Neuronal stem cell (in vitro differentiated cells): ENCODE results near the gene C5orf15.

Experiments used
- DNase-seq: peaks from one replicate; pipeline ENCODE4 v3.0.0-alpha.2; 2013; ENCODE audit warnings: low spot score
- H2AFZ ChIP-seq: one replicate; pipeline ENCODE4 v1.6.1; 2013; ENCODE audit warnings: mild to moderate bottlenecking, low read length, inconsistent platforms
- H2AK5ac ChIP-seq: 2 replicates; pipeline ENCODE4 v1.6.1; 2013; ENCODE audit warnings: low read depth, mild to moderate bottlenecking, inconsistent platforms, low read length, moderate library complexity, mixed read lengths
- H2BK120ac ChIP-seq: 2 replicates; pipeline ENCODE4 v1.6.1; 2013; ENCODE audit warnings: low read depth, mild to moderate bottlenecking, inconsistent platforms, low read length, moderate library complexity, mixed read lengths
- H2BK12ac ChIP-seq: one replicate; pipeline ENCODE4 v1.6.1; 2013; ENCODE audit warnings: low read length, inconsistent platforms
- H2BK15ac ChIP-seq: 2 replicates; pipeline ENCODE4 v1.6.1; 2013; ENCODE audit warnings: mild to moderate bottlenecking, low read length, inconsistent platforms, mixed read lengths
- H2BK5ac ChIP-seq: one replicate; pipeline ENCODE4 v1.6.1; 2013; ENCODE audit warnings: inconsistent platforms, mild to moderate bottlenecking, low read length, moderate library complexity
- H3K14ac ChIP-seq: one replicate; pipeline ENCODE4 v1.6.1; 2013; ENCODE audit warnings: low read length, inconsistent platforms
- H3K18ac ChIP-seq: 2 replicates; pipeline ENCODE4 v1.6.1; 2013; ENCODE audit warnings: low read length, inconsistent platforms
- H3K23ac ChIP-seq: 2 replicates; pipeline ENCODE4 v1.6.1; 2013; ENCODE audit warnings: low read depth, mild to moderate bottlenecking, mixed read lengths, low read length, inconsistent platforms; ENCODE audit not compliant: poor library complexity
- H3K27ac ChIP-seq: replicated peaks from 3 replicates; pipeline ENCODE4 v1.5.1; 2013; ENCODE audit warnings: low read length, inconsistent platforms
- H3K27me3 ChIP-seq, 3 experiments: 2 replicates each; pipeline ENCODE4 v1.6.1; 2013; ENCODE audit warnings: low read length in 3 of 3, mild to moderate bottlenecking in 2 of 3, inconsistent platforms in 1 of 3, low read depth in 1 of 3, mixed read lengths in 1 of 3, moderate library complexity in 1 of 3; ENCODE audit not compliant: control insufficient read depth in 3 of 3, insufficient read depth in 3 of 3
- H3K36me3 ChIP-seq, 2 donors: replicated peaks in 1 of 2; 2 replicates each; pipeline ENCODE4 v1.6.1; 2013; ENCODE audit warnings: low read length in 2 of 2; ENCODE audit not compliant: control insufficient read depth in 2 of 2, insufficient read depth in 2 of 2
- H3K4ac ChIP-seq: 2 replicates; pipeline ENCODE4 v1.6.1; 2013; ENCODE audit warnings: inconsistent platforms, mild to moderate bottlenecking, low read length, moderate library complexity
- H3K4me1 ChIP-seq, 2 donors: 1 replicate in 1 of 2; 2 replicates in 1 of 2; pipeline ENCODE4 v1.6.1; 2013; ENCODE audit warnings: low read length in 2 of 2, low read depth in 1 of 2; ENCODE audit not compliant: control insufficient read depth in 2 of 2, insufficient read depth in 1 of 2
- H3K4me2 ChIP-seq: one replicate; pipeline ENCODE4 v1.6.1; 2013; ENCODE audit warnings: mild to moderate bottlenecking, low read length, inconsistent platforms; ENCODE audit not compliant: insufficient read depth, poor library complexity, severe bottlenecking
- H3K4me3 ChIP-seq, 2 donors: 2 replicates each; pipeline ENCODE4 v1.5.1; 2013; ENCODE audit warnings: low read length in 2 of 2, mild to moderate bottlenecking in 2 of 2, inconsistent platforms in 1 of 2, moderate library complexity in 1 of 2
- H3K79me1 ChIP-seq: one replicate; pipeline ENCODE4 v1.6.1; 2013; ENCODE audit warnings: low read depth, mild to moderate bottlenecking, inconsistent platforms, low read length, moderate library complexity
- H3K9ac ChIP-seq: one replicate; pipeline ENCODE4 v1.6.1; 2013; ENCODE audit warnings: mild to moderate bottlenecking, low read depth, low read length, inconsistent platforms; ENCODE audit not compliant: poor library complexity
- H3K9me3 ChIP-seq, 2 donors: replicated peaks in 1 of 2; 2 replicates each; pipeline versions ENCODE3 to v1.6.1; 2013; ENCODE audit warnings: low read length in 2 of 2, mild to moderate bottlenecking in 2 of 2, inconsistent platforms in 1 of 2, low read depth in 1 of 2, mixed read lengths in 1 of 2, moderate library complexity in 1 of 2; ENCODE audit not compliant: control insufficient read depth in 2 of 2, insufficient read depth in 1 of 2
- H4K8ac ChIP-seq: one replicate; pipeline ENCODE4 v1.6.1; 2013; ENCODE audit warnings: low read depth, mild to moderate bottlenecking, inconsistent platforms, low read length, moderate library complexity
- H4K91ac ChIP-seq: one replicate; pipeline ENCODE4 v1.6.1; 2013; ENCODE audit warnings: low read length, low read depth, mild to moderate bottlenecking, inconsistent platforms; ENCODE audit not compliant: poor library complexity
- WGBS, 2 donors: extraction: QIAGEN DNeasy Blood & Tissue Kit; methylation state at CpG; one replicate each; pipeline ENCODE4 v1.1.7; 2013; ENCODE audit warnings: missing lambda C conversion rate in 2 of 2, mixed read lengths in 1 of 2; ENCODE audit not compliant: insufficient read length in 2 of 2, insufficient replicate concordance in 1 of 2; ENCODE audit errors: extremely low coverage in 2 of 2; 5-methylcytosine and 5-hydroxymethylcytosine counted together

Gene C5orf15

GRCh38 chr5:133943475-133943817 lies 25.0 kb downstream of the C5orf15 start:
- Histone ChIP-seq H3K18ac (peak overlapping the region; percentile 84), H2BK5ac (no peak overlapping the region), H3K27ac (no peak overlapping the region), H2AFZ (no peak overlapping the region), H3K4me1 (peaks cover 0 to 1% of the 10 kb centered on the region in 2 donors), H4K8ac (no peak overlapping the region), H3K9me3 (no peaks in the 10 kb centered on the region), H2BK15ac (peak overlapping the region; percentile 78), H3K4me2 (no peak overlapping the region), H3K79me1 (no peaks in the 10 kb centered on the region), H4K91ac (no peak overlapping the region), H3K4ac (no peak overlapping the region), H2AK5ac (peak overlapping the region; percentile 64), H3K9ac (no peak overlapping the region), H3K36me3 (no peaks in the 10 kb centered on the region), H3K4me3 (no peak overlapping the region), H3K27me3 (peaks cover 0 to 14% (median 0%) of the 10 kb centered on the region in 3 experiments), H2BK120ac (peak overlapping the region; percentile 36), H3K23ac (no peak overlapping the region), H3K14ac (no peak overlapping the region), H2BK12ac (no peak overlapping the region)
- no peak for DNase-seq
- WGBS, 2 donors, result no CpG with 5 or more reads among the region's 7 CpGs

- Histone ChIP-seq H3K18ac (peak overlapping the region; percentile 84), H3K4me1 (peaks cover 0 to 1% of the 10 kb centered on the region in 2 donors), H2AK5ac (peak overlapping the region; percentile 64), H3K23ac (no peak overlapping the region), H2BK15ac (peak overlapping the region; percentile 78), H2BK12ac (no peak overlapping the region), H3K9me3 (no peaks in the 10 kb centered on the region), H2BK5ac (no peak overlapping the region), H3K14ac (no peak overlapping the region), H3K4ac (no peak overlapping the region), H4K8ac (no peak overlapping the region), H2AFZ (no peak overlapping the region), H3K4me2 (no peak overlapping the region), H3K4me3 (no peak overlapping the region), H3K79me1 (no peaks in the 10 kb centered on the region), H2BK120ac (peak overlapping the region; percentile 36), H3K36me3 (no peaks in the 10 kb centered on the region), H4K91ac (no peak overlapping the region), H3K27ac (no peak overlapping the region), H3K9ac (no peak overlapping the region), H3K27me3 (peaks cover 0 to 14% (median 0%) of the 10 kb centered on the region in 3 experiments)
- WGBS, 2 donors, result no CpG with 5 or more reads among the region's 11 CpGs
- no peak for DNase-seq
Measured at GRCh38 chr5:133942614-133943474, 25.6 kb downstream of the C5orf15 start.

- H3K36me3 ChIP-seq, result no peaks in the 10 kb centered on the region
- no peak overlapping the region for H3K4ac ChIP-seq
- no peak overlapping the region for H2AFZ ChIP-seq
- no peaks in the 10 kb centered on the region for H3K79me1 ChIP-seq
- H2BK12ac ChIP-seq, result no peak overlapping the region
- H3K4me3 ChIP-seq, result no peak overlapping the region
- H2BK15ac ChIP-seq, result no peak overlapping the region
- H3K27ac ChIP-seq, result no peak overlapping the region
- no peak overlapping the region for H2AK5ac ChIP-seq
- WGBS, 2 donors, result no CpG with 5 or more reads among the region's 8 CpGs
- H3K14ac ChIP-seq, result no peak overlapping the region
- H3K27me3 ChIP-seq, result peaks cover 0 to 11% (median 0%) of the 10 kb centered on the region in 3 experiments
- H3K4me1 ChIP-seq, result peaks cover 0 to 1% of the 10 kb centered on the region in 2 donors
- no peak overlapping the region for H3K18ac ChIP-seq
- DNase-seq, result no peak
- no peak overlapping the region for H3K23ac ChIP-seq
- H2BK120ac ChIP-seq, result no peak overlapping the region
- H4K91ac ChIP-seq, result no peak overlapping the region
- H3K9ac ChIP-seq, result no peak overlapping the region
- H4K8ac ChIP-seq, result no peak overlapping the region
- H2BK5ac ChIP-seq, result no peak overlapping the region
- H3K4me2 ChIP-seq, result no peak overlapping the region
- no peaks in the 10 kb centered on the region for H3K9me3 ChIP-seq
Measured at GRCh38 chr5:133941456-133942196, 26.8 kb downstream of the C5orf15 start.

GRCh38 chr5:133939668-133940067 lies 28.8 kb downstream of the C5orf15 start:
- H2BK120ac ChIP-seq, result no peak overlapping the region
- no peak overlapping the region for H4K91ac ChIP-seq
- no peak overlapping the region for H4K8ac ChIP-seq
- WGBS, 2 donors, result no CpG with 5 or more reads among the region's 3 CpGs
- no peak overlapping the region for H3K4ac ChIP-seq
- no peak overlapping the region for H3K14ac ChIP-seq
- no peaks in the 10 kb centered on the region for H3K79me1 ChIP-seq
- no peak overlapping the region for H2BK5ac ChIP-seq
- no peak overlapping the region for H3K23ac ChIP-seq
- peaks cover 0 to 11% (median 0%) of the 10 kb centered on the region in 3 experiments for H3K27me3 ChIP-seq
- H3K36me3 ChIP-seq, result no peaks in the 10 kb centered on the region
- no peak overlapping the region for H2BK15ac ChIP-seq
- no peak overlapping the region for H3K18ac ChIP-seq
- H3K9ac ChIP-seq, result no peak overlapping the region
- no peak overlapping the region for H2AFZ ChIP-seq
- H3K4me1 ChIP-seq, result peaks cover 0 to 1% of the 10 kb centered on the region in 2 donors
- no peak overlapping the region for H3K4me2 ChIP-seq
- H3K27ac ChIP-seq, result no peak overlapping the region
- no peaks in the 10 kb centered on the region for H3K9me3 ChIP-seq
- no peak overlapping the region for H2AK5ac ChIP-seq
- H3K4me3 ChIP-seq, result no peak overlapping the region
- no peak for DNase-seq
- H2BK12ac ChIP-seq, result no peak overlapping the region
